Stimulated activated CD4-positive, alpha-beta T cell treated with anti-CD3 and anti-CD28 coated beads, Interleukin-2, amount 100 ng/mL, for 48 hours (primary cell): ENCODE data around the gene MGAT1.
"Not testable (repeated sequence)": the region's sequence is repeated elsewhere in the genome, so short reads cannot be mapped to it uniquely, and the experiment has no call there.

Experiments
- DNase-seq, 2 donors: peaks; one replicate each; pipeline ENCODE4 v3.0.0-alpha.2; 2020

Gene MGAT1

DNA sequence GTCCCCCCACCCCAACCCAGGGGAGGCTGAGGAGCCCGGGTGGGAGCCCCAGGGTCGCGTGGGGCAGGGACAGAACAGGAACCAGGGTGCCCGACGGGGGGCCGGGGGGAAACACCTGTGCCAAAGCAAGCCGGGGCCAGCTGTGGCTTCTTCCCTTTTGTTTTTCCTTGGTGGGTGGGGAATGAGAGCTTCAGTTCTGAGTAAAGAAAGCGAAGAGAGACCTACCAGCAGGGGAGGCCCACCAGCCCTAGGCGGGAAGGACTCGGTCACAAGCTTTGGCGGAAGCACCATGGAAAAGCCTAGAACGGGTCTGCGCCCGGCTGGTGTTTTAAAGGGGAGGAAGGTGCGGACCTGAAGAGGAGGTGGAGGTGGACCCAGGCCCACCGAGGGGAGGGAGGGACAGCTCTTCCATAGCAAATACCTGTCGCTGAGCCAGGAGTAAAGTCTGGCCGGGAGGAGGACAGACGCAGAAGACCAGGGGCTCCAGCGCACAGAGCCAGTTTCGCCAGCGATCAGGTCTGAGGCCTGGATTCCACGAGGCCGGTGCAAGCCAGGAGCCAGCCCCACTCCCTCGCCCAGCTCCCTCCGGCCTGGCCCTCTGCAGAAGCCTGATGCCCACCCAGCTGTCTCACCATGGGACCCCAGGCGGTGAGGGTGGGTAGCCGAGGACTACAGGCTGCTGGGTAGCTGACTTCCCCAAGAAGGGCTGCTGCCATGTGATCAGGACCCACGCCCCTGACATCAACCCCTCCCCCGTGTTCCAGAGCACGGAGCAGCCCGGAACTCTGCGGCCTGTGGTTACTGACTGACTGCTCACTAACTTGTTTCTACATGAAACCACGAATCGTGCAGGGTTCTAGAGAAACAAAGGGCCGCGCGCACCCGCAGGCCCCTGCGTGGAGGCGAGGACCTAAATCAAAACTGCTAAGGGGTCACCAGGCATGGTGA, 849 bp upstream of the MGAT1 start:
- DNase-seq = peak; percentile 75 to 77

DNA sequence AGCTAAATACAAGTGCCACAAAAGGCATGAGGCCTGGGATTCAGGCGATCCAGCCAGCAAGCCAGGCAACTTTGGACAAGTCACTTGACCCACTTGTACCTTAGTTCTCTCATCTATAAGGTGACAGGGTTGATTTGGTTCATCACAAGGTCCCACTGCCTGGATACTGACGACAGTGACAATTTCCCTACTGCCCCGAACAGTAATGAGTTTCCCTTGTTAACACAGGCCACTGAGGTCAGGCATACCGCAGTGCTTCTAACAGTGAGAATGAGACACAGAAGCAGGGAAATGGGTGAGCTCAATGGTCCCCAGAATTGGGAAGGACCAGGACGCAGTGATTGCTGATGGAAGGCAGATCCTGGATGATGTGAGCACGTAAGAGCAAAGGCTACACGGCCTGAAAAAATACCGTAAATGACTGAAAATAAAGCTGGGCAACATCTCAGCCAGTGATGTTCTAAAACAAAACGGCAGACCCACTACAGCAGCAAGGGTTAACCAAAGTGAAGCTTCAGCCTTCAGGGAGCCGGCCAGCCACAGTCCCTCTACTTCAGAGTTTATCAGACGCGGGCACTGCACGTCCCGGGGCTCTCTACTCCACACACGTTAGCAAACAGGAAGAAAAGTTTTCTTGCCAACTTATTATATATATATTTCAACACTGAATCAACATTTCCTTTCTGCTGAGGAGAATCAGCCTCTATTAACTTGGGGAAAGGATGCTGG, 846 bp downstream of the MGAT1 start:
- DNase-seq = no peak

DNA sequence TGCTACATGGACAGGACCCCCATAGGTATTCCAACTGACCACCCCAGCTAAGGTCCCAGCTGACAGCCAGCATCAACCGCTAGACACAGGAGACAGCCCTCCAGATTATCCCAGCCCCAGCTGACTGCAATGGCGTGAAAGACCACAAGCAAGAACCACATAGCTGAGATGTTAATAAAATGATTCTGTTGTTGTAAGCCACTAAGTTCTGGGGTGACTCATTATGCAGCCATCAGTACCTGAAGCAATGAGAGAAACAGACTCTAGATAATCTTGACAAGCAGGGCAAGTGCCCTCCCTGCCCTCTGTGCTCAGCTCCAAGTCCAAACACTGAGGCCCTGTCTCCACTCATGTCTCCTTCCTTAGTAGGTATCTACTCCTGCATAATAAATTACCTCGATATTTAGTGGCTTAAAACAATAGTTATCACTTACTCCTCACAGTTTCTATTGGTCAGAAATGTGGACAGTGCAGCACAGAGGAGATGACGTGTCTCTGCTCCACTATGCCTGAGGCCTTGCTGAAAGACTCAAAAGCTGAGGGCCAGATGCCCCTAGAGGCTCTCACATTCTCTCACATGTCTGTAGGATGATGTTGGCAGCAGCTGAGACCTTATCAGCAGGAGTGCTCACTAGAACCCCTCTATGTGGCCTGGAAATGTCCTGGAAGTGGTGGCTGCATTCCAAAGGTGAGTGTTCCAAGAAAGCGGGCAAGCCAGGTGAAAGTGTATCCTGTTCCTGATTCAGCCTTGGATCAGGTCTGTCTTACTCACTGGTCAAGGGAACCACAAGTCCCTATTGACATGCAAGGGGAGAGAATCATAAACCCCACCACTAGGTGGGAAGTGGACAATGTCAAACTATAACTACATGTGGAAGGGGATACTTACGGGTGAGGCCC, 2.5 kb downstream of the MGAT1 start:
- DNase-seq = no peak

DNA sequence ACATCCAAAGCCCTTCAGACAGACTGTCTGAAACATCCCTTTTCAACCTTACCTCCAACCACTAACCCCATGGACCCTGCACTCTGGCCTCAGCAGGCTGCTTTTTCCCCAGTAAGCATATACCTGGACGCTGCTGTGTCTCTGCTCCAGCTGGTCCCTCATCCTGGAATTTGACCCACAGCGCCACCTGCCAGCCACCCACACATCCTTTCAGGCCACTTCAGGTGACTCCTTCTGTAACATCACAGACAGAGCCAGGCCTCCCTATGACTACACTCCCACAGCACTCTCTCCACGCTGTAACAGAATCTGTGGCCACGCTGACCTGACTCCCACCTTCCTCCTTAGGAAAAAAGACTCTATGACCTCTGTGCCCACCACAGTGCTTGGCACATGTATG, 3.4 kb downstream of the MGAT1 start:
- no peak for DNase-seq

DNA sequence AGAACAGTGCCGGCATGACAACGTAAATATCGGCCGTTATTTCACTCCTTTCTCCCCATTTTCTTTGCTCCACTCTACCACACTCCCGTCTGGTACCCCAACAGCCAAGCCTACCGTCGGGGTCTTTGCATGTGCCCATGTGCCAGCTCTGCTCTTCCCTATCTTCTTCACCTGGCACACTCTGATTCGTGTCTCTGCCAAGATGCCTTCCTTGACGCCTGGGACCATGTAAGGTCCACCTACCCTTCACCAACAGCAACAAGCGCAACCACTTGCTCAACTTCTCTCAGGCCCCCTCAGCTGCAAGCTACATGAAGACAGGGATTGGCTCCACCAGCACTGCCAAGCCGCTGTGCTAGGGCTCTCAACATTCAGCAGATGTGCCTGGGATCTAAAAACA, 4.4 kb downstream of the MGAT1 start:
- no peak for DNase-seq

DNA sequence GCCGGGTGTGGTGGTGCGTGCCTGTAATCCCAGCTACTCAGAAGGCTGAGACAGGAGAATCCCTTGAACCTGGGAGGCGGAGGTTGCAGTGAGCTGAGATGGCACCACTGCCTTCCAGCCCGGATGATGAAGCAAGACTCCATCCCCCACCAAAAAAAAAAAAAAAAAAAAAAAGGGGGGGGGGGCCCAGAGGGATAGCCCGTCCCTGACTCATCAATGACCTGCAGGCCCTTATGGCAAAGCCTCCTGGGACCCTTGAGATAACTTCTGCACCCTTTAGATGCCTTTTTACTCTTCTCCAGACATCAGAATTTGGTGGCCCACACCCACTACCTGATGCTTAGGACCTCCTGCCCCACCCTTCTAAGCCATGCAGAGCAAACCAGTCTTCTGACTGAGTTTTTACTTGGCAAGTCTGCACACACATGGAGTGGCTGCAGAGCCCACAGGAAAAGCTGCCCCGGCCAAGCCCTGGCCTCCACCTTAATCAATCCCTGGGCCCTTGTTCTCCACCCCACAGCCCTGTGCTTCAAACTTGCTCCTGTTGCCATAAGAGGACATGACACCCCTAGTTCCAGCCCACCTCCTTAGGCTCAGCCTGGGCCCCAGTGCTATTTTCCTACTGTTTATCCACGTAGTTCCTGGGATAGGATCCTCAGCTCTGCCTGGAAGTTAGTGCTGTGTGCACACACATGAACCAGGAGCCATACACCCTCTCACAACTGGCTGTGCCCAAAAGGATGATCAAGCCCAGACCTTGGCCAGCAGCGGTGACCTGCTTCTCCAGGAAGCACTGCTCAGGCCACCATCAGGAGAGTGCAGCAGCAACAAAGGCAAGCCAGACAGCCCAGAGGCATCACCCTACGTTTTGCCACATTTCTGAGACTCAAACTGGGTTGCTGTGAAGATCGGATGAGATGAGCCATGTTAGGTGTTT, 5.1 kb downstream of the MGAT1 start:
- no peak for DNase-seq

DNA sequence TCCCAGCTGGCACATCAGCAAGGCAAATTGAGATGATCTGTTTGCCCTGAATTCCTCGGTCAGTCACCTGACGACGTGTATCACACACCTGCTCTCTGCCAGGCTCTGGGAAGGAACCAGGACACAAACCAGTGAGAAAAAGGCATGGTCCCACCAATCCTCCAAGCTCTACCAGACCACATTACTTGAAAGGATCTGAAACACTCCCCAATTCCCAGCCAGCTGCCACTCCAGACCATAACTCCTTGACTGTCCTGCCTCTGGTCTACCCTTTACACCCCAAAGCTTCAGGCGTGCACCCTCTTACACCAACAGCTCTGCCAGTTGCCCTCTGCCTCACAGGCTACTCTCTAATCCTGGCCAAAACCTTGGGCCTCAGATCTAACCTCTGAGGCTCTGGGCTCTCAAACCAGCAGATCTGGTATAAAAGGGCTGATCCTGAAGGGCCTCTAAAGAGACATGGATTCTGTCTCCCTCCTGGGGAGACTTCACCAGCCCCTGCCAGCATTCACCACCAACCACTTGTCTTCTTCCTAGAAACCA, 6.8 kb downstream of the MGAT1 start:
- DNase-seq = no peak

DNA sequence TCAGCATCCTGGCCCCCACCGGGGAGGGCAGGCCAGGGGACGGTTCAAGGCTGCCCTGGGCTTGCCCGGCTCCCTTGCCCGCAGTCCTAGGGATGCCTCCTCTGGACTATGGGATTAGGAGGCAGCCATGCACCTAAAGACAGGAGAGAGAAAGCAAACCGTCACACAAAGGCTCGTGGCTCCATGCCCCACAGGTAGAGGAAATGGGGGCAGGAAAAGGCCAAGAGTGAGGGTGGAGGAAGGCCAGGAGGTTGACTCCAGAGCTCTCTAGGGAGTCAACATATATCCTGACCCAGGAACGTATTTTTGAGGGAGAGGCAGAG, 9.7 kb downstream of the MGAT1 start:
- no peak for DNase-seq

DNA sequence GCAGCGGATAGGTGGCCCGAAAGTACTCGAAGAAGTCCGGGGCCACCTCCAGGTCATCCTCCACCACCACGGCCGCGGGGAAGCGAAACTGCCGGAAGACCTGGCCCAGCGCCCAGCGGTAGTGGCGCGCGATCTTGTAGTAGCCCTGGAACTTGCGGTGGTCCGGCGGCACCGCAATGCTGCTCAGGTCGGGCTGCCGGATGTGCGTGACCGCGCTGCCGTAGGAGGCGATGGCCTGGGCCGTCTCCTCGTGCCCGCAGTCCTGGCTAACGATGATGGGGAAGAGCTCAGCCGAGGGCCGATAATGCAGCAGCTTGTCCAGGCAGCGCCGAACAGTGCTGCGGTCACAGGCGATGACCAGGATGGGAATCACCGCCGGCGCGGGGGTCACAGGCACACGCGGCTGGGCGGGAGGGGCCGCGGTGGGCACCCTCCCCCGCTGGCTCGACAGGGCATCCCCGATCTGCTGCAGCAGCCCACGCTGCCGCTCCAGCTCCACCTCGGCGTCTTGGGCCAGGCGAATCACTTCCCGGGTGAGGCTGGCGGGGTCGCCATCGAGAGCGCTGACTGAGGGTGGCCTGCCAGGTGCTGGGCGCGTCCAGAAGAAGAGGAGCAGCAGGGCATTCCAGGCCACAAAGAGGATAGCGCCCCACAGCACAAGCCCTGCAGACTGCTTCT, 10.2 kb downstream of the MGAT1 start:
- DNase-seq = no peak

DNA sequence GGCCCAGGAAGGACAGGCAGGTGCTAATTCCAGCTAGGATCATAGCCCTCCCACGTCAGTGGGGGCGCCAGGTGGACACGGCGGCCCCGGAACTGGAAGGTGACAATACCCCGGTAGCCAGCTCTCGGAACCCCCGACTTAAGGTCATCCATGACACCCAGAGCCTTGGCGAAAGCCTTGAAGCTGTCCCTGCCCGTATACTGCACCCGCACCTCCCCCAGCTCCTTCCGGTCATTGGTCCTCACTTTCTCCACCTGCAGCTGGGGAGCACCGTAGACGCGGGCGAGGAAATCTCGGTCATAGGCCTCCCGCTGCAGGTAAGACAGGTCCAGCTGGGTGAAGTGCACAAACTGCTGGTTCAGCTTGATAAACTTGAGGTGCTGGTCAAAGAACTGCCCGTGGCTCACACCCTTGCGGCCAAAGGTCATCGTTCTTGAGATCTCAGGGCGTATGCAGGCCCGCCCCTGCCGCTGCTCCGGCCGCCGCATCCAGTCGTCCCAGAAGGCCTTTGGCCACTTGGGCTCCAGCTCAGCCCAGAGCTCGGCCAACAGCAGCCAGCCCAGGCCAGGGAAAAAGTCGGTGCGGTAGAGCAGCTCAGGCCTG, 10.9 kb downstream of the MGAT1 start:
- no peak for DNase-seq

DNA sequence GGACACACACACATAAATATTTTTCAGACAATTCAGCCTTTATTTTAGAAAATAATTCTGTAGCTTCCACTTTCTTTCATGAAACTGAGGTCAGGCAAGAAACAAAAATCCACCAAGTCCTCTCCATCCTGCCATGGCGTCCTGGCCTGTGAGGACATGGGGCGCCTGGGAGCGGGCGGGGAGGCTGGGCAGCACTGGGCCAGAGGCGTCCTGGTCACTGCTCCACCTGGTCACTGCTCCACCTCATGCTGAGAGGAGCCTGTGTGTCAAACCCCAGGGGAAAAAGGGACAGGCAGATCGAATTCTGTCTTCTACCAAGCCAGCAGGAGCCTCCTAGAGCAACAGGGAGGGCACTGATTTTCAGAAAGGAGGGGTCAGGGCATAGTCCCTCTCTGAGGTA, 12.1 kb downstream of the MGAT1 start:
- DNase-seq = no peak

DNA sequence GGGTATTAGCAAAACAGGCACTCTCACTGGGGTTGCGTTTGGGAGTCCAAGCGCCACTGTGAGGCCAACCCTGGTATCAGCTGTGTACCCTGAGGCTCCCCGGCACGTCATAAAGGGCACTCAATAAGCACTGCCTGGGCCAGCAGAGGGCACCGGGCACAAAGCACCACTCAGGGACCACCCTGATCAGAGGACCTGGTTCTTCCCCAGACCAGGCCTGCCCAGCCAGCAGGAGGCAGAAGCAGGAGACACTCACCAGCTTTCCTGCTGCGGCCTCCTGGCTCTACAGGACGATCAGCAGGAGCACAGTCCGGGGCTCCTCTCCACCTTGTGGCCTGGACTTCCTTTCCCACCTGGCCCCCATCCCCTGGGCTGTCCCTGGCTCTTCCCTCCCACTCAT, 12.6 kb downstream of the MGAT1 start:
- DNase-seq = no peak

DNA sequence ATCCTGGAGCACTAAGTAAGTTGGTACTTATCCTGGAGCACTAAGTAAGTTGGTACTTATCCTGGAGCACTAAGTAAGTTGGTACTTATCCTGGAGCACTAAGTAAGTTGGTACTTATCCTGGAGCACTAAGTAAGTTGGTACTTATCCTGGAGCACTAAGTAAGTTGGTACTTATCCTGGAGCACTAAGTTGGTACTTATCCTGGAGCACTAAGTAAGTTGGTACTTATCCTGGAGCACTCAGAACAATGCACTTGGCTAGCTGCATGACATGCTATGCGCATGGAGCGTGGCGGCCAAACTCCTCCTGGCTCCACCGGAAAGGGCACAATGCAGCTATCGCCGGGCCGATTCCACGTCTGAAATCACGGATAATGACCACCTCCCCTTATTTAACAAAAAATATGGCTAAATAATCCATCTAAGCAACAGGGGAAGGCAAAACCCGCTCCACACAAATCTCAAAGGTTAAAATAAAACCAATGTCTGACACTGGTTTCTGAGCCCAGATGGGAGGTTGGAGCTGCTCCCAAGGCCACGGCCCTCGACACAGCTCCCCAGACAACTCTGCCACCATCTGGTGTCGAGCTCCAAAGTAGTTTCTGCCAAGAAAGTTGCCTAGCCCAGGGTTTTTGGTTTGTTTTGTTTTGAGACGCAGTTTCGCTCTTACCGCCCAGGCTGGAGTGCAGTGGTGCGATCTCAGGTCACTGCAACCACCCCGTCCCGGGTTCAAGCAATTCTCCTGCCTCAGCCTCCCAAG, 13.8 kb downstream of the MGAT1 start:
- not testable (repeated sequence) for DNase-seq

DNA sequence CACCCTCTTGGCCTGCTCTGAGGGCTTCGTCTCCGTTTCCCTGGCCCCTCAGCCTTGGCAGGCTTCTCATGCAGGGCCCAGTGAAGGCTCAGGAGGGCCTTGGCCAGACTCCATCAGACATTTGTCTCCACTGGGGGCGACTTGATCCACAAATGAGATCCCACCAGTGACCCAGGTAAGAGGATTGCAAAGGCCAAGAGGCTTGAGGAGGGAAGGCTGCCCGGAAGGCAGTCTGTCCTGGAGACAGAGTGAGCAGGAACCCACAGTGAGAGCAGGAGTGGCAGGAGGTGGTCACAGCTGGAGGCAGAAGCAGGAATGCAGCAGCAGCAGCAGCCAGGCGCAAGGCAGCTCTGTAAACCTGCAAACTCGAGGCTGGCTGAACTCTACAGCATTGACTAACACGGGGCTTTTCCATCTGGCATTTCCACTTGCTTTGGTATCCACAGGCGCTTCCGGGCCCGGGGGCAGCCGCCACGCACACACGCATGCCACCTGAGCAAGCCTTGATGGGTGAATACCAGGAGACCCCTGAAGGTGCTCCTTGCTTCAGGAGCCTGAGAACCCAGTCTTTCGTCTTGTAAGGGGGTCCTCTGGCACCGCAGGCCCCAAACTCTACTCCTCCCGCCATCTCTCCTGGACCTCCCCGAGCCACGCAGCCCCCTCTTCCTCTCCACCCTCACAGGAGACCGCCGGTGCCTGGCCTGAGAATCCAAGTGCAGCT, 14.7 kb downstream of the MGAT1 start:
- DNase-seq = no peak

DNA sequence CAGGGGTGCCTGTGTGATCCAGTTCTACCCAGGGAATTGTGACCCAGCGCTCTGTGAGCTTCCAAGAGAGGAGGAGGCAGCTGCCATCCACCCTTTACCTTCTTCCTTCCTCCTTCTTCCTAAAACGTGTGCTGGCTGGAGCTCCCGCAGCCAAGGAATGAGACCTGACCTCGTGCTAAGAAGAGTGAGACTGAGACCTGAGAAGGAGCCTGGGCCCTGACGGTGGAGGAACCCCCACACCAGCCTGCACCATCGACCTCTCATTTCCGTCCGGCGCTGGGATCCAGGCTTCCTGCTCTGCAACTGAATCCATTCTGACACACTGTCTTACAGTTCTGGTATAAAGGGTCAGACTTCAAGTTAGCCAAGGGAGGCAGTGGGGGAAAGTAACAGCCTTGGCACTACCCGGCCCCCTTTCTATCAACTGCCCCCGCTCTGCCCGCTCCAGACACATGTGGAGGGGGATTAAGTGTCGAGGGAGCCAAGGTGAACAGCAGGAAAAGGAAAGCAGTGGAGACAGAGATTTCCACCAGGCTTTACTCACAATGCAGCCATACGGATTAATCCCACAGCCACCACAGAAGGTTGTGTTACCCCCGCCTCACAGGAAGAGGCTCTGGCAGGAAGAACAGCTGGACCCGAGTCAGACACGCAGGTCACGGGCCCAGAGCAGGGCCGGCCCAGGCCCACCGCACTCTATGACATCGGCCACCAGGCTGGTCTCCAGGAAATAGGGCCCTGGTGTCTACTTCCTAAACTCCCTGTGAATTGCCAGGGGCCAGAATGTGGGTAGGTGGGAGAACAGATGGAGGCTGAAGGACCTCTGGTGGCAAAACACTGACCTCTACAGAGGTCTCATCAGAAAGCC, 15.8 kb downstream of the MGAT1 start:
- DNase-seq = no peak

DNA sequence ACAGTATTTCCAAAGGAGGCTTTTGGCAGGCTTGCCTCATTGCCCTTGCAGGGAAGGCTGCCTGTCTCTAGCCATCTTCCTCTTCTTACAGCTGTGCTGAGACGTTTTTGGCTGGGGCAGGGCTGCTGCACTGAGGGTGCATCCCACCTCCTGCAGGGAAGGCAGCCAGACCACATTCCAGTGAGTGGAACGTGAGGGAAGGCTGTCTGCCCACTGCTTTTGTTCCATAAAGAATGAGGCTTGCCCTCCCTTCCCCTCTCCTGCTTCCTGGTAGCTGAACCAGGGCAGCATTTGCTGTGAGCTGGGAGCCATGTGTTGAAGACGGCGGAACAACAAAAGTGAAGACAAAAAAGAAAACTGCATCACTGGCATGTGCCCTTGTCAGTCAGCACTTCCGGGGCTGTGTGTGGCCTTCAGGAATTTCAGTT, 16.8 kb downstream of the MGAT1 start:
- DNase-seq = no peak

DNA sequence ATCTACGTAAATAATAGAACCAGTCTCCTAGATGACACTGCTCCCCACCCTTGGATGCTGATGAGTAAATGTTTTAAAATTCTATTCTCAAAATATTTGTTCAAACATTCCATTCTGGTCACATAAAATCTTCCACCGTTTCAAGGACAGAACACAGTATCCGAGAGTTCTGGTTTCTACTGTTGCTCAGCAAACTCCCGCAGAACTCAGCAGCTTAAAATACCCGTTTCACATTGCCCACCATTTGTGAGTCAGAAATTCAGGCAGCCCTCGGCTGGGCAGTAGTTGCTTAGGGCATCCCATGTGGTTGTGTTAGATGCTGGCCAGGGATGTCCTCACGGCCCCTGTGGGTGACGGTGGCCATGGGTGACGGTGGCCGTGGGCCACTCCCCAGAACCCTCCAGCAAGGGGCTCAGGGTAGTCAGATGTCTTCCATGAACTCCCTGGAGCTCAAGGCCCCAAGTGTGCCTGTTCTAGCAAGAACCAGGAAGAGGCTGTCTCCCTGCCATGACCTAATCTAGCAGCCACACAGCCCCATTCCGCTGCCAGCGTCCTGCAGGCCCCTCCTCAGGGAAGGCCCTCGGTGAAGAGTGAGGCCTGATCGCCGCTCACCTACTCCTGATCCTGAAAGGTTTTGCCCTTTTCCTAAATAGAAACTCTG, 17.4 kb downstream of the MGAT1 start:
- DNase-seq = no peak
